22Rv1 (cell line): ENCODE measurements around the gene NCF2.

Experiments
- ZFX ChIP-seq: fragments of 450-650 bp; IDR thresholded peaks from 2 replicates; pipeline ENCODE4 v1.6.1; 2017; ENCODE audit warnings: antibody characterized with exemption, borderline replicate concordance
- TF ChIP-seq, protein P1 (sequence below): fragments of 450-650 bp; IDR thresholded peaks from 2 replicates; pipeline ENCODE4 v1.5.1; 2017; ENCODE audit warnings: mild to moderate bottlenecking

DNA sequence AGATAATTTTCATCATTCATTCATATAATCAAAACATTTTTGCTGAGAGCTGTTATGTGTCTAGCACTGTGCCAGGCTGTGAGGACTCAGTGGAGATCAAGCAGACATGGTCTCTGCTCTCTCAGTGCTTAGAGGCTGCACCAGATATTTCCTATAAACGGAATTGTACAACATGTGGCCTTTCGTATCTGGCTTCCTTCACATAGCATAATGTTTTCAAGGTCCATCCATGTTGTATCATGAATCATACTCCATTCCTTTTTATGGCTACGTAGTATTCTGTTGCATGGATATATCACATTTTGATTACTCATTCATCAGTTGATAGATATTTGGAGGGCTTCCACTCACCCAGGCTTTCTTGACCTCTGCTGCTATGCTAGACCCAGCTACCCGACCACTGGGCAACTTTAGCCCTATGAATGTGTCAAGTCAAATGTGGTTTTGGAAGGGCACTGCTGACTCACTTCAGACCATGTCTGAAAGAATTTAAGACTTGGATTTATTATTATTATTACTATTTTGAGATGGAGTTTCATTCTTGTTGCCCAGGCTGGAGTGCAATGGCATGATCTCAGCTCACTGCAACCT, 18.5 kb downstream of the NCF2 start:
- TF ChIP-seq, protein P1, sequence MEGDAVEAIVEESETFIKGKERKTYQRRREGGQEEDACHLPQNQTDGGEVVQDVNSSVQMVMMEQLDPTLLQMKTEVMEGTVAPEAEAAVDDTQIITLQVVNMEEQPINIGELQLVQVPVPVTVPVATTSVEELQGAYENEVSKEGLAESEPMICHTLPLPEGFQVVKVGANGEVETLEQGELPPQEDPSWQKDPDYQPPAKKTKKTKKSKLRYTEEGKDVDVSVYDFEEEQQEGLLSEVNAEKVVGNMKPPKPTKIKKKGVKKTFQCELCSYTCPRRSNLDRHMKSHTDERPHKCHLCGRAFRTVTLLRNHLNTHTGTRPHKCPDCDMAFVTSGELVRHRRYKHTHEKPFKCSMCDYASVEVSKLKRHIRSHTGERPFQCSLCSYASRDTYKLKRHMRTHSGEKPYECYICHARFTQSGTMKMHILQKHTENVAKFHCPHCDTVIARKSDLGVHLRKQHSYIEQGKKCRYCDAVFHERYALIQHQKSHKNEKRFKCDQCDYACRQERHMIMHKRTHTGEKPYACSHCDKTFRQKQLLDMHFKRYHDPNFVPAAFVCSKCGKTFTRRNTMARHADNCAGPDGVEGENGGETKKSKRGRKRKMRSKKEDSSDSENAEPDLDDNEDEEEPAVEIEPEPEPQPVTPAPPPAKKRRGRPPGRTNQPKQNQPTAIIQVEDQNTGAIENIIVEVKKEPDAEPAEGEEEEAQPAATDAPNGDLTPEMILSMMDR = no peak
- TF ChIP-seq ZFX = no peak
